ENCODE data around the gene RRP7A. TPM values are rescaled to one million over a fixed set of nuclear protein-coding genes. Genes with fewer than 3 reads are reported as not detected.
A peak's percentile ranks its signal among the peaks of the same experiment; 100 is the strongest.
"Not testable (repeated sequence)": the region's sequence is repeated elsewhere in the genome, so short reads cannot be mapped to it uniquely, and the experiment has no call there.

Gene RRP7A, protein sequence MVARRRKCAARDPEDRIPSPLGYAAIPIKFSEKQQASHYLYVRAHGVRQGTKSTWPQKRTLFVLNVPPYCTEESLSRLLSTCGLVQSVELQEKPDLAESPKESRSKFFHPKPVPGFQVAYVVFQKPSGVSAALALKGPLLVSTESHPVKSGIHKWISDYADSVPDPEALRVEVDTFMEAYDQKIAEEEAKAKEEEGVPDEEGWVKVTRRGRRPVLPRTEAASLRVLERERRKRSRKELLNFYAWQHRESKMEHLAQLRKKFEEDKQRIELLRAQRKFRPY
- total RNA-seq (2022) (64.7 and 71.4 TPM in 2 replicates), Bru-seq, nascent RNA (percentile 82 among the genes with signal in this experiment), BruChase-seq, experiment 1, labeled RNA remaining after a 6-hour chase (percentile 89 among the genes with signal in this experiment), BruChase-seq, experiment 2, labeled RNA remaining after a 2-hour chase (percentile 91 among the genes with signal in this experiment)
- long read RNA-seq, transcript RRP7A-201 (7 exons, 3,801 nt) = major isoform, 168 of 190 reads
- long read RNA-seq, partial matches to known transcripts = 5 of 190 reads
- long read RNA-seq, other reads (novel, unspliced or antisense) = 17 of 190 reads

- peak; percentile 84 for DNase-seq
- Mint-ChIP-seq H3K27me3 (ENCODE audit: unreplicated experiment) (no peaks in the 10 kb centered on the region), H3K27ac (ENCODE audit: unreplicated experiment) (peak within 1 kb of the TSS; percentile 94), H3K36me3 (ENCODE audit: insufficient read depth, unreplicated experiment) (peaks cover 35% of the 10 kb centered on the region), H3K4me3 (ENCODE audit: low read depth, unreplicated experiment) (peak within 1 kb of the TSS; percentile 95), H3K9me3 (ENCODE audit: low read depth, unreplicated experiment) (no peaks in the 10 kb centered on the region), H3K4me1 (ENCODE audit: low read depth, unreplicated experiment) (peaks cover 11% of the 10 kb centered on the region)
- intact Hi-C loops (cut with micrococcal nuclease; ENCODE audit: unreplicated experiment) = no loop called here
- no TSS peak for BruUV-seq (replicated peaks)
- no peak for TF ChIP-seq CTCF (IDR thresholded peaks at IDR 0.05; ENCODE audit: unreplicated experiment)
- CTCF ChIA-PET = no interaction called here
These were observed at the start of gene RRP7A for GRCh38 chr22:42519525-42520401. Gene RRP7A (minus strand): TSS chr22:42519796. CDS start chr22:42519786, 10 bp downstream.

GRCh38 chr22:42567950-42568349 is 48.4 kb upstream of the RRP7A start:
- intact Hi-C loops (cut with micrococcal nuclease; ENCODE audit: unreplicated experiment); H3K4me1 Mint-ChIP-seq (ENCODE audit: low read depth, unreplicated experiment); CTCF ChIA-PET; DNase-seq; BruUV-seq (replicated peaks); H3K9me3 Mint-ChIP-seq (ENCODE audit: low read depth, unreplicated experiment); H3K27me3 Mint-ChIP-seq (ENCODE audit: unreplicated experiment); H3K4me3 Mint-ChIP-seq (ENCODE audit: low read depth, unreplicated experiment); H3K27ac Mint-ChIP-seq (ENCODE audit: unreplicated experiment): not testable (repeated sequence)
- peaks cover 47% of the 10 kb centered on the region for H3K36me3 Mint-ChIP-seq (ENCODE audit: insufficient read depth, unreplicated experiment)

DNA sequence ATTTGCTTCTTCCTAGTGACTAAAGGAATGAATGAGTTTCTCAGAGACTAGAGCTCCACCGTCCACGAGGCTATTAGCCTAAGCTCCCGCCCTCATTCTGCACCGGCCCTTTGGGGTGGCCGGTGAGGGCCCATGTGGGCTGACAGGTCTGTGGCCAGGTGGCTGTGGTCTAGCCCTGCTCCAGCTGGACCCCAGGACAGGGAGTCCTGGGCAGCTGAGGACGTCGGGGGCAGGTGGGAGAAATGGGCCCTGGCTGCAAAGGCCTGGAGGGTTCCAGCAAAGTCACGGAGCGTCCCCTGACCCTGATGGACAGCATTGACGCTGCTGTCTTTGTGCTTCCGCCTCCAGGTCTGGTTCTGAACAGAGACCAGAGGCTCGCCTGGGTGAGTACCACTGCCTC is 46.4 kb upstream of the RRP7A start:
- Mint-ChIP-seq H3K27ac (ENCODE audit: unreplicated experiment) (no peak overlapping the region), H3K4me1 (ENCODE audit: low read depth, unreplicated experiment) (no peaks in the 10 kb centered on the region), H3K36me3 (ENCODE audit: insufficient read depth, unreplicated experiment) (peaks cover 36% of the 10 kb centered on the region), H3K4me3 (ENCODE audit: low read depth, unreplicated experiment) (no peak overlapping the region), H3K27me3 (ENCODE audit: unreplicated experiment) (no peaks in the 10 kb centered on the region), H3K9me3 (ENCODE audit: low read depth, unreplicated experiment) (no peaks in the 10 kb centered on the region)
- no peak for TF ChIP-seq CTCF (IDR thresholded peaks at IDR 0.05; ENCODE audit: unreplicated experiment)
- BruUV-seq (replicated peaks) = no TSS peak
- no peak for DNase-seq
- intact Hi-C loops (cut with micrococcal nuclease; ENCODE audit: unreplicated experiment) = no loop called here
- CTCF ChIA-PET = no interaction called here

GRCh38 chr22:42564699-42565098 is 45.1 kb upstream of the RRP7A start:
- CTCF ChIA-PET = no interaction called here
- no peak overlapping the region for H3K4me3 Mint-ChIP-seq (ENCODE audit: low read depth, unreplicated experiment)
- DNase-seq = no peak
- intact Hi-C loops (cut with micrococcal nuclease; ENCODE audit: unreplicated experiment) = no loop called here
- no peaks in the 10 kb centered on the region for H3K27me3 Mint-ChIP-seq (ENCODE audit: unreplicated experiment)
- no peaks in the 10 kb centered on the region for H3K4me1 Mint-ChIP-seq (ENCODE audit: low read depth, unreplicated experiment)
- H3K27ac Mint-ChIP-seq (ENCODE audit: unreplicated experiment) = no peak overlapping the region
- no peaks in the 10 kb centered on the region for H3K9me3 Mint-ChIP-seq (ENCODE audit: low read depth, unreplicated experiment)
- no TSS peak for BruUV-seq (replicated peaks)
- TF ChIP-seq CTCF (IDR thresholded peaks at IDR 0.05; ENCODE audit: unreplicated experiment) = no peak
- peaks cover 30% of the 10 kb centered on the region for H3K36me3 Mint-ChIP-seq (ENCODE audit: insufficient read depth, unreplicated experiment)

DNA sequence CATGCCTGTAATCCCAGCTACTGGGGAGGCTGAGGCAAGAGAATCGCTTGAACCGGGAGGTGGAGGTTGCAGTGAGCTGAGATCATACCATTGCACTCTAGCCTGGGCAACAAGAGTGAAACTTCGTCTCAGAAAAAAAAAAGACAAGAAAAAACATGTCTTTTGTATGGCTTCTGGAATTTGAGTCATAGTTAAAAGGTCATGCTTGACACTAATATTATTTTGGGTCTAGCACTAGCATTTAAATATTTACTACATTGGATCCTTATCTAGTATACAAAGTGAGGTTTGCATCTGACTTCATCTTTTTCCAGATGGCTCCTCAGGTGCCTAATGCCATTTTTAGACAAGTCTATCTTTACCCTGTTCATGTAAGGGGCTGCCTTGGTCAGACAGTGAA is 44.3 kb upstream of the RRP7A start:
- H3K4me1 Mint-ChIP-seq (ENCODE audit: low read depth, unreplicated experiment); DNase-seq; intact Hi-C loops (cut with micrococcal nuclease; ENCODE audit: unreplicated experiment); H3K27ac Mint-ChIP-seq (ENCODE audit: unreplicated experiment); CTCF ChIA-PET; H3K27me3 Mint-ChIP-seq (ENCODE audit: unreplicated experiment); H3K4me3 Mint-ChIP-seq (ENCODE audit: low read depth, unreplicated experiment); BruUV-seq (replicated peaks); H3K9me3 Mint-ChIP-seq (ENCODE audit: low read depth, unreplicated experiment): not testable (repeated sequence)
- peaks cover 28% of the 10 kb centered on the region for H3K36me3 Mint-ChIP-seq (ENCODE audit: insufficient read depth, unreplicated experiment)

All from Calu3 (cell line).